Neural cell (in vitro differentiated cells): ENCODE data around the gene ITPR2.

Experiments
- EZH2 ChIP-seq: fragments of 200-600, 300-800 bp; shearing (Covaris generic), sonication (generic); IDR thresholded peaks from 2 replicates; pipeline ENCODE4 v1.6.1; 2014; ENCODE audit warnings: antibody characterized with exemption, low read length, borderline replicate concordance, mild to moderate bottlenecking; ENCODE audit not compliant: insufficient read depth, poor library complexity, severe bottlenecking
- RAD21 ChIP-seq: fragments of 450-650 bp; conservative IDR thresholded peaks from 2 replicates; pipeline ENCODE4 v1.6.1; 2014; ENCODE audit warnings: antibody characterized with exemption, mild to moderate bottlenecking, moderate library complexity
- TF ChIP-seq, protein P1 (sequence below): fragments of 450-650 bp; IDR thresholded peaks from 2 replicates; pipeline ENCODE4 v1.5.1; 2014; ENCODE audit warnings: antibody characterized with exemption, mild to moderate bottlenecking, moderate library complexity; ENCODE audit not compliant: poor library complexity, severe bottlenecking

DNA sequence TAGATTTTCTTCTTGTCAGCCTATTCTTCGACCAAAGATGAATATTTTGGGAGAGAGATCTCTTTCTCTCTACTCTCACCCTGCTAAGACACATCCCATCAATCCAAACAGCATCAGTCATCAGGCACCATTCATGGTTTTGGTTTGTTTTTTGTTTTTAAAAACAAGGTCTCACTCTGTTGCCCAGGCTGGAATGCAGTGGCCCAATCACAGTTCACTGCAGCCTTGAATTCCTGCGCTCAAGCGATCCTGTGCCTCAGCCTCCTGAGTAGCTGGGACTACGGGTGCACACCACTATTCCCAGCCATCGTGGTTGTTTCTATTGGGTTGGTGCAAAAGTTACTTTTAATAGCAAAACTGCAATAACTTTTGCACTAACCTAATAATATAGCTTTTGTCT lies 14.4 kb upstream of the ITPR2 start:
- TF ChIP-seq EZH2 (no peak), RAD21 (no peak)
- TF ChIP-seq, protein P1, sequence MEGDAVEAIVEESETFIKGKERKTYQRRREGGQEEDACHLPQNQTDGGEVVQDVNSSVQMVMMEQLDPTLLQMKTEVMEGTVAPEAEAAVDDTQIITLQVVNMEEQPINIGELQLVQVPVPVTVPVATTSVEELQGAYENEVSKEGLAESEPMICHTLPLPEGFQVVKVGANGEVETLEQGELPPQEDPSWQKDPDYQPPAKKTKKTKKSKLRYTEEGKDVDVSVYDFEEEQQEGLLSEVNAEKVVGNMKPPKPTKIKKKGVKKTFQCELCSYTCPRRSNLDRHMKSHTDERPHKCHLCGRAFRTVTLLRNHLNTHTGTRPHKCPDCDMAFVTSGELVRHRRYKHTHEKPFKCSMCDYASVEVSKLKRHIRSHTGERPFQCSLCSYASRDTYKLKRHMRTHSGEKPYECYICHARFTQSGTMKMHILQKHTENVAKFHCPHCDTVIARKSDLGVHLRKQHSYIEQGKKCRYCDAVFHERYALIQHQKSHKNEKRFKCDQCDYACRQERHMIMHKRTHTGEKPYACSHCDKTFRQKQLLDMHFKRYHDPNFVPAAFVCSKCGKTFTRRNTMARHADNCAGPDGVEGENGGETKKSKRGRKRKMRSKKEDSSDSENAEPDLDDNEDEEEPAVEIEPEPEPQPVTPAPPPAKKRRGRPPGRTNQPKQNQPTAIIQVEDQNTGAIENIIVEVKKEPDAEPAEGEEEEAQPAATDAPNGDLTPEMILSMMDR = no peak
